ENCODE data around the gene CERS6. TPM values are rescaled to one million over a fixed set of nuclear protein-coding genes. Genes with fewer than 3 reads are reported as not detected.

The CERS6 gene
- total RNA-seq, 1 experiment from 2014 or later, result 30.3 TPM

DNA sequence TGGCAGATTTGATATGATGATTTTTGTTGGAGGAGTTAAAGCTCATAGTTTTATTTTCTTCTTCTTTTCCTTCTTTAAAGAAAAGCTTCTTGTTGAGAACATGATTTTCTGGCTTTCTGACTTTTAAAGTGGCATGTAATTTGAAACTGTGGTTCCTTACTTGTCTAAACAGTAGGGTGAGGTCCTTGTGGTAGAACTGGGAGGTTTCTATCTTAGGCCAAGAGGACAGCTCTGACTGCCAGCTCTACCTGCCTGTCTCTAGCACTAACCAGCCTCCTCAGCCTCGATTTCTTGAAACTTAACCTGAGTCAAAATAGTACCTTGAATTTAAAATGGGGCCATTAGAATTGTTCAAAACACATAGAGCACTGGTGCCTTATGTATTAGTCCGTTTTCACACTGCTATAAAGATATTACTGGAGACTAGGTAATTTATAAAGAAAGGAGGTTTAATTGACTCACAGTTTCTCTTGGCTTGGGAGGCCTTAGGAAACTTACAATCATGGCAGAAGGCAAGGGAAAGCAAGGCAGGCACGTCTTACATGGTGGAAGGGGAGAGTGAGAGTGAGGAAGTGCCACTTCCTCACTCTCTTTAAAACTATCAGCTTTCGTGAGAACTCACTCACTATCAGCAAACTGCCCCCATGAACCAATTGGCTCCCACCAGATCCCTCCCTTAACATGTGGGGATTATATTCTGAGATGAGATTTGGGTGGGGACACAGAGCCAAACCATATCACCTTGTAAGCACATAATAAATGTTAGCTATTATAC is 119.0 kb downstream of the CERS6 start:
- POLR2A ChIA-PET, result no interaction called here

DNA sequence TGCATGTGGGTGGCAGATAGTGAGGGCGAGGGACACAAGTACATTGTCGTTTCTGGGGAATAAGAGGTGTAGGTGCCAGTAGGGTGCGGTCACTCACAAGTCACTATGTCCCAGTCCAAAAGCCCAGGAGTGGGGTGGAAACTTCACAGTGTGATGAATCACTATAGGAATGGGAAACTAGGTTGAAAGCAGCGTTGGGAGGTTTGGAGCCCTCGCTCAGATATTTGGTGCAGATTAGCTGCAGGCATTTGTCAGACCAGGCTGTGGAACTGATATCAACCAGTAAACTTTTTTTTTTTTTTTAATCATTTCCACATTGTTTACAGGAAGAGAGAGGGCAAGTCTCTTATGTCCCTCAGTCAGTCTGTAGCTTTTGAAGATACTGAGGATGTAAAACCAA is 121.8 kb downstream of the CERS6 start:
- ChIA-PET CTCF (no interaction called here), POLR2A (no interaction called here)
- H3K9me3 ChIP-seq (ENCODE audit: control insufficient read depth, insufficient read depth, low read depth, low read length), result no peaks in the 10 kb centered on the region
- TF ChIP-seq, protein P1, sequence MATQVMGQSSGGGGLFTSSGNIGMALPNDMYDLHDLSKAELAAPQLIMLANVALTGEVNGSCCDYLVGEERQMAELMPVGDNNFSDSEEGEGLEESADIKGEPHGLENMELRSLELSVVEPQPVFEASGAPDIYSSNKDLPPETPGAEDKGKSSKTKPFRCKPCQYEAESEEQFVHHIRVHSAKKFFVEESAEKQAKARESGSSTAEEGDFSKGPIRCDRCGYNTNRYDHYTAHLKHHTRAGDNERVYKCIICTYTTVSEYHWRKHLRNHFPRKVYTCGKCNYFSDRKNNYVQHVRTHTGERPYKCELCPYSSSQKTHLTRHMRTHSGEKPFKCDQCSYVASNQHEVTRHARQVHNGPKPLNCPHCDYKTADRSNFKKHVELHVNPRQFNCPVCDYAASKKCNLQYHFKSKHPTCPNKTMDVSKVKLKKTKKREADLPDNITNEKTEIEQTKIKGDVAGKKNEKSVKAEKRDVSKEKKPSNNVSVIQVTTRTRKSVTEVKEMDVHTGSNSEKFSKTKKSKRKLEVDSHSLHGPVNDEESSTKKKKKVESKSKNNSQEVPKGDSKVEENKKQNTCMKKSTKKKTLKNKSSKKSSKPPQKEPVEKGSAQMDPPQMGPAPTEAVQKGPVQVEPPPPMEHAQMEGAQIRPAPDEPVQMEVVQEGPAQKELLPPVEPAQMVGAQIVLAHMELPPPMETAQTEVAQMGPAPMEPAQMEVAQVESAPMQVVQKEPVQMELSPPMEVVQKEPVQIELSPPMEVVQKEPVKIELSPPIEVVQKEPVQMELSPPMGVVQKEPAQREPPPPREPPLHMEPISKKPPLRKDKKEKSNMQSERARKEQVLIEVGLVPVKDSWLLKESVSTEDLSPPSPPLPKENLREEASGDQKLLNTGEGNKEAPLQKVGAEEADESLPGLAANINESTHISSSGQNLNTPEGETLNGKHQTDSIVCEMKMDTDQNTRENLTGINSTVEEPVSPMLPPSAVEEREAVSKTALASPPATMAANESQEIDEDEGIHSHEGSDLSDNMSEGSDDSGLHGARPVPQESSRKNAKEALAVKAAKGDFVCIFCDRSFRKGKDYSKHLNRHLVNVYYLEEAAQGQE (IDR thresholded peaks at IDR 0.05; ENCODE audit: insufficient read depth in 1 of 2, low read depth in 2 of 2, low read length in 1 of 2), result no peak
- in situ Hi-C loops (cut with HindIII; ENCODE audit: low pct_unique_long_range_greater_than_20kb, low sequenced_read_pairs) (no loop called here), intact Hi-C loops (cut with micrococcal nuclease; ENCODE audit: unreplicated experiment) (no loop called here)
- ATAC-seq (no peak), DNase-seq (ENCODE audit: low read depth, low spot score) (no peak)
- no TSS peak for BruUV-seq (replicated peaks)
- no peaks in the 10 kb centered on the region for H3K27me3 ChIP-seq (ENCODE audit: control insufficient read depth, insufficient read depth, low read length)
- H3K4me1 ChIP-seq (ENCODE audit: control insufficient read depth, insufficient read depth, low read length), result no peaks in the 10 kb centered on the region
- H3K27ac ChIP-seq (ENCODE audit: low read length), result no peak overlapping the region
- no peaks in the 10 kb centered on the region for H3K36me3 ChIP-seq (ENCODE audit: control insufficient read depth, insufficient read depth, low read length)
- H3K4me3 ChIP-seq (ENCODE audit: low read depth in 2 of 2, low read length in 2 of 2), result no peak overlapping the region

More for the DNA sequence above, 119.0 kb downstream of the CERS6 start:
- no peaks in the 10 kb centered on the region for H3K4me1 ChIP-seq (ENCODE audit: control insufficient read depth, insufficient read depth, low read length)
- CTCF ChIA-PET, result interaction anchor here (0.6 kb wide), 1 partner anchor 170 kb away, joined by 3 read pairs; no protein-coding TSS in a partner anchor
- intact Hi-C loops (cut with micrococcal nuclease; ENCODE audit: unreplicated experiment), result no loop called here
- H3K36me3 ChIP-seq (ENCODE audit: control insufficient read depth, insufficient read depth, low read length), result no peaks in the 10 kb centered on the region
- no peaks in the 10 kb centered on the region for H3K9me3 ChIP-seq (ENCODE audit: control insufficient read depth, insufficient read depth, low read depth, low read length)
- TF ChIP-seq SIN3A (IDR thresholded peaks at IDR 0.05; ENCODE audit: borderline replicate concordance, insufficient read depth, low read depth, low read length) (no peak), TCF7L2 (IDR thresholded peaks at IDR 0.05; ENCODE audit: low read depth, low read length) (no peak)
- TF ChIP-seq, protein P1 (IDR thresholded peaks at IDR 0.05; ENCODE audit: insufficient read depth in 1 of 2, low read depth in 2 of 2, low read length in 1 of 2), result no peak
- TF ChIP-seq, protein P2, sequence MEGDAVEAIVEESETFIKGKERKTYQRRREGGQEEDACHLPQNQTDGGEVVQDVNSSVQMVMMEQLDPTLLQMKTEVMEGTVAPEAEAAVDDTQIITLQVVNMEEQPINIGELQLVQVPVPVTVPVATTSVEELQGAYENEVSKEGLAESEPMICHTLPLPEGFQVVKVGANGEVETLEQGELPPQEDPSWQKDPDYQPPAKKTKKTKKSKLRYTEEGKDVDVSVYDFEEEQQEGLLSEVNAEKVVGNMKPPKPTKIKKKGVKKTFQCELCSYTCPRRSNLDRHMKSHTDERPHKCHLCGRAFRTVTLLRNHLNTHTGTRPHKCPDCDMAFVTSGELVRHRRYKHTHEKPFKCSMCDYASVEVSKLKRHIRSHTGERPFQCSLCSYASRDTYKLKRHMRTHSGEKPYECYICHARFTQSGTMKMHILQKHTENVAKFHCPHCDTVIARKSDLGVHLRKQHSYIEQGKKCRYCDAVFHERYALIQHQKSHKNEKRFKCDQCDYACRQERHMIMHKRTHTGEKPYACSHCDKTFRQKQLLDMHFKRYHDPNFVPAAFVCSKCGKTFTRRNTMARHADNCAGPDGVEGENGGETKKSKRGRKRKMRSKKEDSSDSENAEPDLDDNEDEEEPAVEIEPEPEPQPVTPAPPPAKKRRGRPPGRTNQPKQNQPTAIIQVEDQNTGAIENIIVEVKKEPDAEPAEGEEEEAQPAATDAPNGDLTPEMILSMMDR (IDR thresholded peaks at IDR 0.05), result no peak
- in situ Hi-C loops (cut with HindIII; ENCODE audit: low pct_unique_long_range_greater_than_20kb, low sequenced_read_pairs), result no loop called here
- DNase-seq (ENCODE audit: low read depth, low spot score) (no peak), ATAC-seq (no peak)
- BruUV-seq (replicated peaks), result no TSS peak
- H3K4me3 ChIP-seq (ENCODE audit: low read depth in 2 of 2, low read length in 2 of 2), result no peak overlapping the region
- no peaks in the 10 kb centered on the region for H3K27me3 ChIP-seq (ENCODE audit: control insufficient read depth, insufficient read depth, low read length)
- H3K27ac ChIP-seq (ENCODE audit: low read length), result no peak overlapping the region
